ENCODE measurements around the gene ZFPL1. TPM values are rescaled to one million over a fixed set of nuclear protein-coding genes. Genes with fewer than 3 reads are reported as not detected.
A peak's percentile ranks its signal among the peaks of the same experiment; 100 is the strongest.
"Not testable (repeated sequence)": the region's sequence is repeated elsewhere in the genome, so short reads cannot be mapped to it uniquely, and the experiment has no call there.

Gene ZFPL1
- total RNA-seq, 1 donor, result 17.6 TPM

DNA sequence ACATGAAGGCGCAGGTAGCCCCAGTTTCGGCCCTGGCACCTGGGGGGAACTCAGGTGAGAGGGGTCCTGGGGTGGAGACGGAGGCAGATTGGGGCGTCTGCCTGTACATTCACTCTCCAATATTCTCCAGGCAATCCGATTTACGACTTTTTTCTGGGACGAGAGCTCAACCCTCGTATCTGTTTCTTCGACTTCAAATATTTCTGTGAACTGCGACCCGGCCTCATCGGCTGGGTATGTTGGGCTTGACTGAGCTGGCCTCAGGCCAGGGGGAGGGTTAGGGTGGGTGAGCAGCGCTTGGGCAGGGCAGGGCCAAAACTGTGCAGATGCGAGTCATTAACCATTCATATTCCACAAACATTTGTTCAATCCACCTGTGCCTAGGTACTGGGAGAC lies 29.3 kb downstream of the ZFPL1 start:
- Histone ChIP-seq H3K4me1 (ENCODE audit: insufficient read depth, low read length) (peaks cover 57% of the 10 kb centered on the region), H3K9me3 (ENCODE audit: low read depth, low read length) (no peaks in the 10 kb centered on the region), H3K27me3 (ENCODE audit: insufficient read depth, low read length) (no peaks in the 10 kb centered on the region), H3K4me3 (ENCODE audit: low read length) (no peak overlapping the region)

DNA sequence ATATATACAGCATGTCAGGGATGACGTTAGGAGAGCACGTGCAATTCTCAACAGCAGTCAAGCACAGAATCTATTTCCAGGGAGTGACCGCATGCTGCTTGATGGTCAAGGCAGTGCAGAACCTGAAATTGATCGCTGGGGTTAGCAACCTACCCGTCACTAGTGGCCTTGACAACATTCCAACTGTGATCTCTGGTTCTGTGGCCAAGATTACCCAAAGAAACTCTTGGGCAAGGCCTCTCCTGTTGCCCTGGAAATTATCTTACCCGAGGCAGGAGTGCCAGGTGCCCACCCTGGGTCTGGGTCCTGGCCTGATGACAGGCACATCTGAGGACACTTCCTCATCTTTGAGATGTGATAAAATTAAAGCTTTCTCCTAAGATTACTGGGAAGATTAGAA lies 29.8 kb downstream of the ZFPL1 start:
- Histone ChIP-seq H3K4me3 (ENCODE audit: low read length) (no peak overlapping the region), H3K4me1 (ENCODE audit: insufficient read depth, low read length) (peaks cover 59% of the 10 kb centered on the region), H3K9me3 (ENCODE audit: low read depth, low read length) (no peaks in the 10 kb centered on the region), H3K27me3 (ENCODE audit: insufficient read depth, low read length) (no peaks in the 10 kb centered on the region)

DNA sequence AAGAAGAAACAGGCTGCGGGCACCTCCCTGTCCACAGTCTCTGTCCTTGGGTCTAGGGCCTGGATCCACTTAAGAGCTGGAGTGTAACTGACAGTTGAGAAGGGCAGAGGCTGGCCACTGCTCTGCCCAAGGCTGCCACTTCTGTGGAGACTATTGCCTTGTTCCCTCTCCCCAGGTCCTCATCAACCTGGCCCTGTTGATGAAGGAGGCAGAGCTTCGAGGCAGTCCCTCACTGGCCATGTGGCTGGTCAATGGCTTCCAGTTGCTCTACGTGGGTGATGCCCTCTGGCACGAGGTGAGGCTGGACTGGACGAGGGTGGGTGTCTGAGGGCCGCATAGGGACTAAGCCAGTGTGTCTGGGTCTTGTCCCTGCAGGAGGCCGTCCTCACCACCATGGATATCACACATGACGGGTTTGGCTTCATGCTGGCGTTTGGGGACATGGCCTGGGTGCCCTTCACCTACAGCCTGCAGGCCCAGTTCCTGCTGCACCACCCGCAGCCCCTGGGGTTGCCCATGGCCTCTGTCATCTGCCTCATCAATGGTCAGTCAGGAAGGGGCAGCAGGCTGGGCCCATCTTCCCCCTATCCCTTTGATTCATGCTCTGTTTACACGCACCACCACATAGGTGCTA lies 30.6 kb downstream of the ZFPL1 start:
- H3K27me3 ChIP-seq (ENCODE audit: insufficient read depth, low read length), result no peaks in the 10 kb centered on the region
- H3K4me1 ChIP-seq (ENCODE audit: insufficient read depth, low read length), result peaks cover 59% of the 10 kb centered on the region
- no peak overlapping the region for H3K4me3 ChIP-seq (ENCODE audit: low read length)
- H3K9me3 ChIP-seq (ENCODE audit: low read depth, low read length), result no peaks in the 10 kb centered on the region

GRCh38 chr11:65115361-65116082 lies 31.5 kb downstream of the ZFPL1 start:
- Histone ChIP-seq H3K9me3 (ENCODE audit: low read depth, low read length) (no peaks in the 10 kb centered on the region), H3K27me3 (ENCODE audit: insufficient read depth, low read length) (no peaks in the 10 kb centered on the region), H3K4me1 (ENCODE audit: insufficient read depth, low read length) (peaks cover 56% of the 10 kb centered on the region), H3K4me3 (ENCODE audit: low read length) (no peak overlapping the region)

GRCh38 chr11:65116370-65117205 lies 32.6 kb downstream of the ZFPL1 start:
- Histone ChIP-seq H3K4me3 (ENCODE audit: low read length) (peak overlapping the region; percentile 68), H3K27me3 (ENCODE audit: insufficient read depth, low read length) (no peaks in the 10 kb centered on the region), H3K9me3 (ENCODE audit: low read depth, low read length) (no peaks in the 10 kb centered on the region), H3K4me1 (ENCODE audit: insufficient read depth, low read length) (peaks cover 56% of the 10 kb centered on the region)

DNA sequence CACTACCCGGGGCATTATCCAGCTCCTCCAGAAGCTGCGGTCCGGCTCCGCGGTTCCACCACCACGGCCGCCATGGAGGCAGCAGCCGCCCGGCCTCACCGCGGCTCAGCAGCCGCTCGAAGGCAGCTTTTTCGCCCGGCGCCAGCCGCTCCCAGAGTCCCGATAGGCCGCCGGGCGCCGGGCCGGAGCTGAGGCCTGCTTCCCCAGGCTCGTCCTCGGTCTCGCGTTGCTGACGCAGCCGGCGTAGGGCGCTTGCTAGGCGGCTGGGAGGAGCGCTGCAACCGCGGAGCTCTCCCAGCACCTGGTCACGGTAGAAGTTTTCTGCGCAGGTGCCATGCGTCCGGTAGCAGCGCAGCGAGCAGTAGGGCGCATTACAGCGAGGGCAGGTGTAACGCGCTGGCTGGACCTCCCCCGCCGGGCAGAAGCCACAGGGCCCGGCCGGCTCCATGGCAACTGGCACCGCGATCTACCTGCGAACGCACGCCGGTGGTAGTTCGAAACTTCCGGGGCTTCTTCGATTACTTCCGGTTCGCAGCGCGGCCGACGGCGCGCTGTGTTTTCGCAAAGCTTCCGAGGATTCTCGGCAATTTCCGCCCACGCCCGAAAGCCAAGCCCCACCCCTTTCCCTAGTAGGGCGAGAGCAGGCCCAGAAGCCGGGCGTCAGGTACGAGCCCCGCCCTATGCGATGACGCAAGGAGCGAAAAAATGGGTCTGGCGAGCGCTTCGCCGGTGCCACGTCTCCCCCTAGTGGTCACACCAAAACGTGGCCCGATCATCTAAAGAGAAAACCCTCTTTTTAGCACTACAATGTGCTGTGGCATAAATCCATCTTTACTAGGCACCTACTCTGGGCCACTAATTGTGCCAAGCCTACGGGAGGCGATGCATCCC lies 33.4 kb downstream of the ZFPL1 start, which contains the start of gene ZNHIT2:
ZNHIT2 (minus strand) TSS at position 496 of the 891 bp plus-strand sequence; CDS start at position 448, 48 bp downstream.
- peak within 1 kb of the TSS; percentile 68 for H3K4me3 ChIP-seq (ENCODE audit: low read length)
- H3K4me1 ChIP-seq (ENCODE audit: insufficient read depth, low read length), result peaks cover 48% of the 10 kb centered on the region
- no peaks in the 10 kb centered on the region for H3K9me3 ChIP-seq (ENCODE audit: low read depth, low read length)
- H3K27me3 ChIP-seq (ENCODE audit: insufficient read depth, low read length), result no peaks in the 10 kb centered on the region

GRCh38 chr11:65118097-65118837 lies 34.2 kb downstream of the ZFPL1 start:
- Histone ChIP-seq H3K27me3 (ENCODE audit: insufficient read depth, low read length) (no peaks in the 10 kb centered on the region), H3K4me3 (ENCODE audit: low read length) (no peak overlapping the region), H3K9me3 (ENCODE audit: low read depth, low read length) (no peaks in the 10 kb centered on the region), H3K4me1 (ENCODE audit: insufficient read depth, low read length) (peaks cover 48% of the 10 kb centered on the region)

- not testable (repeated sequence) for H3K9me3 ChIP-seq (ENCODE audit: low read depth, low read length); H3K4me3 ChIP-seq (ENCODE audit: low read length); H3K27me3 ChIP-seq (ENCODE audit: insufficient read depth, low read length)
- peaks cover 52% of the 10 kb centered on the region for H3K4me1 ChIP-seq (ENCODE audit: insufficient read depth, low read length)
Measured at GRCh38 chr11:65118891-65119669, 35.1 kb downstream of the ZFPL1 start.

DNA sequence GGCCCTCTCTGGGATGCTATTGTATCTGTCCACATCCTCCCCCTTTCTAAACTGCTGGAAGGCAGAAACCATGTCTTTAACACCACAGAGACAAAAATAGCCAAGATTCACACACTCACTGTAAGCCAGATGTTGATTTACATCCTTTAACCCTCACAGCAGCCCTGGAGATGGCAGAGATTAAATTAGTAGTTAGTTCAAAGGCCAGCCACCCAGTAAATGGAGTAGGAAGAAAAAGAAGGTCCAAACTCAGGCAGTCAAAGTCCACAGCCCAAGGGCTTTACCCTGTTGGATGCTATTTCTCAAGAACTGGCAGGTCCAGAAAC lies 35.6 kb downstream of the ZFPL1 start:
- Histone ChIP-seq H3K4me3 (ENCODE audit: low read length) (no peak overlapping the region), H3K4me1 (ENCODE audit: insufficient read depth, low read length) (peaks cover 52% of the 10 kb centered on the region), H3K27me3 (ENCODE audit: insufficient read depth, low read length) (no peaks in the 10 kb centered on the region), H3K9me3 (ENCODE audit: low read depth, low read length) (no peaks in the 10 kb centered on the region)

GRCh38 chr11:65120831-65121230 lies 36.8 kb downstream of the ZFPL1 start:
- Histone ChIP-seq H3K4me1 (ENCODE audit: insufficient read depth, low read length) (peaks cover 51% of the 10 kb centered on the region), H3K9me3 (ENCODE audit: low read depth, low read length) (no peaks in the 10 kb centered on the region), H3K4me3 (ENCODE audit: low read length) (peak overlapping the region; percentile 83), H3K27me3 (ENCODE audit: insufficient read depth, low read length) (no peaks in the 10 kb centered on the region)

DNA sequence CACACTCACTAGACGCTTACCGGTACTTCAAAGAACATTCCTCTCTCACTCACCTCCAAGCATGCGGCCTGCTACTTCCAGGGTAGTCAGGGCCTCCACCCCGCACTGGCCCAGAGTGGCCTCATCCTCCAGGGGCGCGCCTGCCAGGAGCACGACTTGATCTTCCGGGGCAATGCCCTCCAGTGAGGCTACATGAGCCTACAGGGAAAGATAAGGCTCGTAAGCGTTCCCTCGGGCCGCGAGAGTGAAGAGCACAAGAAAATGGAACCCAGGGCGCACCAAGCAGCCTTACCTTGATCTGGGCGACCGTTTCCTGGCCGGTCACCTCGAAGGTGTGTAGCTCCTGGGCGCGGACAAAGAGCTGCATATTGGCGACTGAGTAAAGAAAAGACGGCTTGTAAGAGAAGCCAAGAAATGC lies 37.4 kb downstream of the ZFPL1 start:
- H3K4me1 ChIP-seq (ENCODE audit: insufficient read depth, low read length), result peaks cover 45% of the 10 kb centered on the region
- no peaks in the 10 kb centered on the region for H3K27me3 ChIP-seq (ENCODE audit: insufficient read depth, low read length)
- peak overlapping the region; percentile 83 for H3K4me3 ChIP-seq (ENCODE audit: low read length)
- H3K9me3 ChIP-seq (ENCODE audit: low read depth, low read length), result no peaks in the 10 kb centered on the region

DNA sequence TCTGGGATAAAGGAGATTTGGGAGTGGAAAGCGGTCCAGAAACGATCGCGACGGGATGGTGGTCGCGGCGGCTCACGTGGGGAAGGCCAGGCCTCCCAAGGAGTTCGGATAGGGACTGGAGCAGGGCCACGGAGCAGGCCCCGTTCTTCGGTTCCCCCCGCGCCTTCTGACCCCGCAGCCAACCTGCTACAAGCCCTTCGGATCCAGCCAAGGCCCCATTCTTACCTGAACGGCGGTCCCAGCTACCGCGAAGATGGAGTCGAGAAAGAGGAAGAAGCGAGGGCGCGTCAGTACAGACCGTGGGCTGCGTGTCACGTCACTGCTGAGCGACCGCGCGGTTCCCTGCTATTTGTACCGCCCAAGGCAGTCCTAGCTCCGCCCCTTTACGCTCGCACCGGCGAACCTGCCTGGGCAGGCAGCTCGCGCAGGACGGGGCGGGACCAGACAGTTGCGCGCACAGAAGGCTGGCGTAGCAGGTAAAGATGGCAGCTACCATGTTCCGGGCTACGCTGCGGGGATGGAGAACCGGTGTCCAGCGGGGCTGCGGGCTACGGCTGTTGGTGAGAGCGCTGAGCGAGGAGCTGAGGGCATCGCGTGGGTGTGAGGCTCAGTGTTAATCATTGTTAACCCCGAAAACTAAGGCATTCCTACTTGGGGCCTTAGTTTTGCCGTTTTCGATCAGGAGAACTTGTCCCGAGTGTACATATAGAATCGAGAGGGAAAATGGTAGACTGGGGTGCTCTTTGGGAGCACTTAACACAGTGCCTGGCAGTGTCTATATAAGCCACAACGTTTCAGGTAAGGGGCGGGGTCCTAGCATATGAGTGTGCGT lies 38.1 kb downstream of the ZFPL1 start, which contains the start of the genes FAU and MRPL49:
FAU (minus strand) TSS at position 270 of the 832 bp plus-strand sequence. CDS start 321 bp downstream, outside the sequence.
MRPL49 (plus strand) TSS at position 457 of the 832 bp plus-strand sequence; CDS start at position 483, 26 bp downstream.
- peaks cover 39% of the 10 kb centered on the region for H3K4me1 ChIP-seq (ENCODE audit: insufficient read depth, low read length)
- no peaks in the 10 kb centered on the region for H3K9me3 ChIP-seq (ENCODE audit: low read depth, low read length)
- peak within 1 kb of the TSS; percentile 83 for H3K4me3 ChIP-seq (ENCODE audit: low read length)
- no peaks in the 10 kb centered on the region for H3K27me3 ChIP-seq (ENCODE audit: insufficient read depth, low read length)

Measured in mononuclear cell (primary cell).